HG02970 (cell line): ENCODE results near the gene ZNF385D.

Source experiments
- ATAC-seq: cut with Tn5 transposase; IDR thresholded peaks from one replicate; pipeline ENCODE4 v1.9.1; 2021; ENCODE audit warnings: mild to moderate bottlenecking, moderate library complexity, moderate number of reproducible peaks; ENCODE audit not compliant: unreplicated experiment, low FRiP score

The ZNF385D gene, protein sequence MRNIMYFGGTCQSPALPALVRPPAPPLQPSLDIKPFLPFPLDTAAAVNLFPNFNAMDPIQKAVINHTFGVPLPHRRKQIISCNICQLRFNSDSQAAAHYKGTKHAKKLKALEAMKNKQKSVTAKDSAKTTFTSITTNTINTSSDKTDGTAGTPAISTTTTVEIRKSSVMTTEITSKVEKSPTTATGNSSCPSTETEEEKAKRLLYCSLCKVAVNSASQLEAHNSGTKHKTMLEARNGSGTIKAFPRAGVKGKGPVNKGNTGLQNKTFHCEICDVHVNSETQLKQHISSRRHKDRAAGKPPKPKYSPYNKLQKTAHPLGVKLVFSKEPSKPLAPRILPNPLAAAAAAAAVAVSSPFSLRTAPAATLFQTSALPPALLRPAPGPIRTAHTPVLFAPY

DNA sequence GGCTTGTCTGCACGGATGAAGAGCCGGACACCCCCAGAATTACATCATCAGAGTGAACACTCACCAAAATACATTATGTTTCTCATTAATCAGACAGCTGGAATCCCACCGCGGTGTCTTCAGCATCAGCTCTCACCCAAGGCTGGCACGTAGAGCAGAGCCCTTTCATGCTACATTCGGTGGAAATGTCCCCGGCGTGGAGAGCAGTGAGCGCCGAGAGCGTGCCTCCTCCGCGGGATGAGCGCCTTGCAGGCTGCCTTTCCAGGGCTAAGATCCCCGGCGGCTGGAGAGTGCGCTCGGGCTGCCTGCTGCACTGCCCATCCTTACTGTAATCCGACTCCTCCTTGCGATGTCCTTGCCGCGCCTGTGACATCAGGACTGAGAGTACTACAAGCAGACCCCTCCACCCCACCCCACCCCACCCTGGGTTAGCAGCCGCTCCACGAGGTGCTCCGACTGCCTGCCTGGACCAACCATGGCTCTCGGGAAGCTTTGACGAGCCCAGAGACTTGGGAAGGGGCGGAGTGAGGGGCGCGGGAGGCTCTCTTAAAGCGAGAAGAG is at the start of gene ZNF385D:
TSS of gene ZNF385D (minus strand) at position 380 of the 561 bp plus-strand sequence. CDS start at position 86, 294 bp downstream.
- no peak for ATAC-seq

DNA sequence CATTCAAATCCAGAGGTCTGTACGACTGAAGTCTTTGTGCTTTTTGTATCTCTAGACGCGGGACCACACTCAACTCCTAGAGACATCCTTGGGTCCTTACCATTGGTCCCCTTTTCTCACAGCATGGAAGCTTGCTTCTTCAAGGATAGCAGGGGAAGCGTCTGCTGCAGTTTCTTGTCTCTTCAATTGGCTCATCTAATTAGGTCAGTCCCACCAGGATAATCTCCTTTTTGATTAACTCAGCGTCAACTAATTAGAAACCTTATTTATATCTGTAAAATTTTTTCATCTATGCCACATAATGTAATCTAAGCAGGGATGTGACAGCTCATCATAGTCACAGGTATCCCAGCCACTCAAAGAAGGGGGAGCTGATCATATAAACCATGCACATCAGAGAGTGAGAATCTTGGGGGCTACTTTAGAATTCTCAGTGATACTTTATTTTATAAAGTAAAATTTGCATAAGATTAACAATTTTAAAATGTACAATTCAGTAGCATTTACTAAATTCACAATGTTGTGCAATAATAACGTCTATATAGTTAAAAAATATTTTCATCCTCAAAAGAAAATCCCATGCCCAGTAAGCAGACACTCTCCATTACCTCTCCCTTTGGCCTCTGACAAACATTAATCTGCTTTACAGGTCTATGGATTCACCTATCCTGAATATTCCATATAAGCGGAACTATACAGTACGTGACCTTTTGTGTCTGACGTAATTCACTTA is 47.5 kb upstream of the ZNF385D start:
- ATAC-seq = no peak

DNA sequence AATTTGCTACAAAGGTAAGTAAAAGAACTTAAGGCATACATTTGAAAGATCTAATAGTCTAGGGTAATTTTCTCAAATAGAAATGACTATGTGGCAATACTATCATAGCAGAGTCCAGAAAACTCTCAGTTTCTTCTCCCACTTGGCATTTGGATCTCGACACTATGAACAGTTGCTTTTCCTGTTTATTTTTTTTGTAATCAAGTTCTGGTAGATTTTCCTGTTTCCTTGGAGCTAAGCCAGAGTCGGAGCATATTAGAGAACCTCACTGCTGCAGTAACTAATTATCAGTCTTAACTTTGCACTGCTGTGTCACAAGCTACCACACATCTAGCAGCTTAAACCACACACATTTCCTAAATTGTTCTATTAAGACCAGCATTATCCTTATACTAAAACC is 44.9 kb upstream of the ZNF385D start:
- no peak for ATAC-seq

DNA sequence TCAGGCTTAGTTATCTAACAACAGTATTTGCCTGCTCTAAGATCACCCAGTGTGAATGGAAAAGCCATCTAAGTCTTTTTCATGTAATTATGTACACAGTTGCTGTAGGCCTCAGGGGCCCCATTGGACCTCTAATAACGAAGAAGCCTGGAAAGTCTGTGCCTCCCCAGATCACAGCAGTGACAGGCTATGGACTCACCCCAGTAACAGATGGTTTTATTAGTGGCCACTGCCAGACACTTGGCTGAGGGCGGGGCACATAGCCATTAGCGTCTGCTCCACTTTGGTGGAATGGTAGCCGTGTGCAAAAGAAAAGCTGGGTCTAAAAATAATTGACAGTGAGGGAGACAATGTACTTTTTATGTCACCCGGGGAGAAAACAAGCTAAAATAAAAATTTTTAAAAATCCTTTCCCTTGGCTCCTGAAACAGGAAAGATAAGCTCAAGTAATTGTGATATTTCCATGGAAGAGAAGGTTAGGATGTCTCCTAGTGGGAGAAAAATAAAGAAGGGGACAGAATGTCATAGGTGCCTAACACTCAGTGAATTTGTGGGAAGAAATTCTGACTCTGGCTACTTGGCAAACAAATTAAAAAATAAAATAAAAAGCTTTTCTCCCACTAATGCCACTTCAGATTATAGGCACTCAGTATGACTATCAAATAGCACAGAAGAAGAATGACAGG is 44.3 kb upstream of the ZNF385D start:
- ATAC-seq = no peak

DNA sequence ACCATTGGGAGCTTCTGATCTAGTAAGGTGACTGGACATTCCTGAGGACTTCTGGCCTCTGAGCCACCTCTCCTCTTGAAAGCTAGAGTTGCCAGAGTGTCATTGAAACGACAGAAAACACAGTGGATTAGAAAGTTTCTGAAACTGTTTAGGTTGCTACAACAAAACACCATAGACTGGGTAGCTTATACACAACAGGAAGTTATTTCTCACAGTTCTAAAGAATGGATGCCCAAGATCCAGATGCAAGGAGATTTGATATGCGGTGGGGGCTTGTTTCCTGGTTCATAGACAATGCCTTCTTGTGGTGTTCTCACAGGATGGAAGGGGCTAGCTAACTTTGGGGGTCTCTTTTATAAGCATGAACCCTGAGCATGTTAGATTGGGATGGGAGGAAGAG is 43.3 kb upstream of the ZNF385D start:
- ATAC-seq = no peak

DNA sequence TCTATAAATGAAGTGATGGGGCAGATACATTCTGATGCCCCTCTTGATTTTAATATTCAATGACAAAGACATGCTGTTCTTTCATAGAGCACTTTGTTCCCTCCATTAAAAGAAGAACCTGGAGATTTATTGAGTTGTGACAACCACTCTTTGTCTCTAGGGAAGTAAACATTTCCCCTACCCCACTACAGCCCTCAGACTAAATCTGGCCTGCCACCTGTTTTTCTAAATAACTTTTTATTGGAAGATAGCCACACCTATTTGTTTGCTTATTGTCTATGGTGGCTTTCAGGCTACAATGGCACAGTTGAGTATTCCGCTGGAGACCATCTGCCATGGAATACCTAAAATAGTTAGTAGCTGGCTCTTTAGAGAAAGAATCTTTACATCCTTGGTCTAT is 41.2 kb upstream of the ZNF385D start:
- ATAC-seq = no peak

DNA sequence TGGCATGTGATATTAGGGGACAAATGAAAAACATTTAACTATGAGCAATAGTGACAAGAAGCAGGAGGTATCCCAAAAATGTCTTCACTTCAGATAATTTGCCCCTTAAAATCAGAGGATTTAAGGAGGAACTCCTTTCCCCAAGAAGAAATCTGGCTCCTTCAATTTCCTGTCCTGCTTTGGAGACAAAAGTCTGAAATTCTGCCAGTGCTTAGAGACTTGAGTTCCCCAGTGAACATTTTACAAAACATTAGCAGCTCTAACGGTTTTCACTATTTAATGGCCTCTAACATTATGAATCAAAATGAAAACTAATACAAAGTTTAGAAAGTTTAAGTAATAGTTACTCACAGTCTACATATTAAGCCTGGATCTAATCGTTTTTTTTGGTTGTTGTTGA is 40.3 kb upstream of the ZNF385D start:
- no peak for ATAC-seq

DNA sequence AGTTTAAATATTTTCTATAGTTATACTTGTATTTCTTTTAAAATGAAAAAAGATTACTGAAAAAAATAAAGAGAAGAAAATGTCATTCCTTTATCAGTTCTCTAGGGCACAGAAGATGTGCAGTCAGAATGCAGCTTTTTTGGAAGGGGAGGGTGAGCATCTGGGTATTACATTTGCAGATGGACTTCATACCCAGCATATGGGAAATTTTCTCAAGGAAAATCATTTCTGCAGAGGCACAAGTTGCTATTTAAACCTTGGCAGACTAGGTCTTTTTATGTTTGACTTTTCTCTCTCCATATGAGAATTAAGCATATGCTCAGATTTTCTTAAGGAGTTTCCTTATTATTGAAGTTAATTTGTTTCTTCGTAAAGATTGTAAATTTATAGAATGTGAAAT is 39.5 kb upstream of the ZNF385D start:
- no peak for ATAC-seq

DNA sequence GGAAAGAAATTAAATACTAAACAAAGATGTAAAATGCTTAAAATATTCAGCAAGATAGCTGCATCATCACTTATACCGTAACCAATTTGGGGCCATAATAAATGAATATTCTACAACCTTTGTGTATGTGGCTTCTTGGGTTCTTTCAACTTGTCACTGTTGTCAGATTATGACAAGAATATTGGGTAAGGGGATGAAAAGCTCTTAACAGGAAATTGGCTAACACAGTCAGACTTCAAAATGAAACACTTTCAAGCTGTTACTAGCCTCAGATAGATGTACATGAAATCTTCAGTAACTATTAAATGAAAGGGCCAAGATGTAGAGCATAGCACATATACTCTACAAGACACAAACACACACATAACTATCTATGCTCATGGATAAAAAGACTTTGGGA is 38.7 kb upstream of the ZNF385D start:
- ATAC-seq = no peak

DNA sequence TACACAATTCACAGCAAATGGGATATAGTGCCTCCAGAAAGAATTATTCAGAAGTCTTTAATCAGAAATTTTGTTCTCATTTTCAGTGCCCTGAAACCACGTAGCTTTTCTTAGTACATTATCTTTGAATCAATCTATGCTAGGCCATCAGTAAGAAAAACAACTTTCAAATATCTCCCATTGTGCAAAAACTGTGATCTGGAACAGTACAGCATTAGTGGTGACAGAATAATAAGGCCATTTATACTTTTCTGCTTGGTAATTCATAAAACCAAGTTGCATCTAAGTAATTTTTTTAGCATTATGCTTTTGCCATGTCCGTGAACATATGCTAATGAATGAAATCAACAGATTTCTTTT is 35.4 kb upstream of the ZNF385D start:
- no peak for ATAC-seq

DNA sequence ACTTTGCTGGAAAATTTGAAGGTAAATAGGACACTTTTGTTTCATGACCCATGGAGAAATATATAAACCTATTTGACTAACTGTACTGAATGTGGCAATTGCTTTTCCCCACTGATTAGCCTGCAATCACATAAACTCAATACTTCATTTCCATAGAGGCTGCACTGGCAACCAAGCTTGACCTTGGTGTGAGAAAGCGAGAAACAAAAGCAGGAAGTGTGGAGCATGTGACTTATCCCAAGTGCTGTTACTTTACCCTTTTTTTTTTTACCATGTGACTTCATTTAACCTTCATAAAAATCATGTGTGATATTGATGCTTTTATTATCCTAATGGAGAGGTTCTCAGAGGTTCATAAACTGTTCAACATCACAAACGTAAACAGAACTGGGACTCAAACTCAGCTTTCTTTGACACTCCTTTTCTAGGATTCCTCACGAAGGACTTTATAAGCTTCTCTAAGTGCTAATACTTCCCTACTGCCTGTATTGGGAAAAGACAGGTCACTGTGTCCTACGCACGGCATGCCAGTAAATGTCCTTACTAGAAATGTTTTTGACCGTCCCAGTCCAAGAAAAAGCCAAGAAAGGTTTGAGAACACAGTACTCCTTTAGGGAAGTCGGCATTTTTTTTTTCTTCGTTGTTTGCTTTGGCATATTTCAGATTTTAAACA is 34.9 kb upstream of the ZNF385D start:
- no peak for ATAC-seq

DNA sequence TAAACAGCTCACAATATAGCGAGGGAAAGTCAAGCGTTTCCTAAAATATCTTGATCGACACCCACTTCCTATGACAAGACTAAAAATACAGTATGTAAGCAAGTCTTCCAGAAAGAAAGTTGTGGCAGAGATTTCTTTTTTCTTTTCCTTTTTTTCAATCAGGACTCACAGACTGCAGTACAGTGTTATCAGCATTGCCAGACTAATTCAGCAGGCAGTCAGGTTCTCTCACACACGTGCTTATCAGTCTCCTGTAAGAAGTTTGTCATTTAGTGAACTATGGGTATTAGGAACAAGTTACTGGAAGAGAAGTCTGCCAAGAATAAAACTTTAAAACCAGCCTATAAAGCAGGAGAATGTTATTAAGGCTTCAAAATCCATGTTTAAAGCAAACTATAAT is 32.8 kb upstream of the ZNF385D start:
- no peak for ATAC-seq

DNA sequence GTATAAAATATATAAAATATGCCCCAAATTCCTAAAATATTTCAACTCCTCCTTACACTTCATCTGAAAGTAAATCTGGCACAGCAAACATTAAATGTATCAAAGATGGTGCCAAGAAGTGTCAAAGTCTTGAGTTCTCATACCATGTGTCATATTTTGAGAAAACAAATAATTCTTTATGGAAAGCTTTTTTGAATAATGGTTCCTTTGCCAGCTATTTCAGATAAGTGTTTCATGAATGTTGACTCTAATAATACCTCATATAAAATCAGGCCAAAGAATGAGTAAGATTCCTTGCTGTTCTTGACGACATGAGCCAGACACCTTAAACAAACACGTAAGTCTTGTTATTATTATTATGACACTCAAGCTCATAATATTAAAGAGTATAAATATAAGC is 30.3 kb upstream of the ZNF385D start:
- ATAC-seq = no peak

DNA sequence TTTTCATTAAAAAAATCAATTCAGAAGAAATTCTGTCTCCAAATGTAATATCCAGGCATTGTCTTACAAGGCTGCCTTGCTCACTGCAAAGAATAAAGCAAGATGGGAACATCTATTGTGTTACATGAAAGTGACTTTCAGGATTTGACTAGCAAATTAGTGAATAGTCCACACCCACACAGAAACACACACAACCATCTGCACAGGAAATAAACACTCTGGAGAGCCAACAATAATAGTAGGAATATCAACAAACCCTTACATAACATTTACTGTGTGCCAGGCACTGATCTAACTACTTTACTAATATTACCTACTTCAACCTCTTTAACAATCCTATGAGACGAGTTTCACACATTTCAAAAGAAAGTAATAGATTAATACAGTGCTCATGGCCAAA is 28.9 kb upstream of the ZNF385D start:
- no peak for ATAC-seq

DNA sequence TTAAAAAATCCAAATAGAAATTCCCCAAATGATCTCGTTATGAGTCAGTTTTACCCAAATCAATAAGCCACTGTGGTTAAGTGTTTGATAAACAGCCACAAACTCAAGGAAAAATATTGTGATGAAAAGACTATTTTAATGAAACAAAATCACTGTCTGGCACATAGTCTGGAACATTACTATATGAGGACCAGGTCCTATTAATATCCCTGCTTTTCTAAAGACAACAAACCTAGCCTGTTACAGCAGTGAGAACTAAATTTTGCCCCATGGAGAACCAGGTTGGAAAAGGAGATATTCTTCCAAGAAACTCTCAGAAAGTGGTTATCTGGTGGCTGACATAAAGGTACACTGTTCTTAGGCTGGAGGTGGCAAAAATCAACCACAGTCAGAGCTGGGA is 27.7 kb upstream of the ZNF385D start:
- no peak for ATAC-seq

DNA sequence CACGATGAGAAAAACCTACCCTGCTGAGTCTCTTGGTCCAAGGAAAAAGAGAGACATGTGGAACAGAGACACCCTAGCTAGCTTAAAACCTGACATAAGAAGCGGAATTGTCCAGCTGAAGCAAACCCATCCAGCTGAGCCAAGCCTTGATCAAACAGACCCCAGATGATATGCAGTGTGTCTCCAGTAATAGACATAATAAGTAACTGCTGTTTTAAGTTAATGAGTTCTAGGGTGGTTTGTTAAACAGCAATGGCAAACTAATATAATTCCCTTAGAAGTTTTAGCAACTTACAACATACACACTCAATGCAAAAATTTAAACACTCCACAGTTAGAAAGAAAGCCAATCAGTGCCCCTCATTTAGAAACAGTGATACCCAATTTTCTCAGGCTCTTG is 26.8 kb upstream of the ZNF385D start:
- ATAC-seq = no peak

DNA sequence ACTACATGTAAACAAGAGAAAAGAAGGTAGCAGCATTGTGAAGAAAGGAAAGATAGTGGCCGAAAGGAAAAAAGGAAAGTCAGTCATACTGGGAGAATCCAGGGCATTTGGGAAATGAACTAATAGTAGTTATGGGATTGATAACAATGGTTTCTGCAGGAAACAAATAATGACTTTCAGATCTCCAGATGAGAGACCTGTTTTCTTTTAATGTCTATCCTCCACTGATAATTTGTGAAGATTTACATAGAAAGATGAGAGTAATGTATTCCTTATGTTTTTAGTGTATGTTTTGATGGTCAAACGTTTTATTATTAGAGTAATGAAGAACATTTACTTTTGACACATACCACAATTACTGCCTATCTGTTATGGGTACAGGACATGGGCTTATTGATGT is 15.0 kb upstream of the ZNF385D start:
- ATAC-seq = no peak

DNA sequence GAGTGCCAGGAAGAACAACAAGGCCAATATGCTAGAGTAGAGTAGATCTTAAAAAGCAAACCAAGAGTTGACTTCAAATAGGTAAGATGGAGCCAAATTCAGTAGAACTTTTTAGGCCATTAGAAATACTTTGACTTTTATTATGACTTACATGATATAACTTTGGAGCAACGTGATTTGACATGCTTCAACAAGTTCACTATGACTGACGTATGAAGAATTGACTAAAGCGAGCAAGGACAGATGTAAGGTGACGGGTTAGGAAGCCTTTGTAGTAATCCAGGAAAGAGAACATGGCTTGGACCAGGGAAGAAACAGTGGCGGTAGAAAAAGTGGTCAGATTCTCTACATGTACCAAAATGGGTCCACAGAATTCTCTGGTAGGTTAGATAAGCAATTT is 4.9 kb upstream of the ZNF385D start:
- no peak for ATAC-seq

DNA sequence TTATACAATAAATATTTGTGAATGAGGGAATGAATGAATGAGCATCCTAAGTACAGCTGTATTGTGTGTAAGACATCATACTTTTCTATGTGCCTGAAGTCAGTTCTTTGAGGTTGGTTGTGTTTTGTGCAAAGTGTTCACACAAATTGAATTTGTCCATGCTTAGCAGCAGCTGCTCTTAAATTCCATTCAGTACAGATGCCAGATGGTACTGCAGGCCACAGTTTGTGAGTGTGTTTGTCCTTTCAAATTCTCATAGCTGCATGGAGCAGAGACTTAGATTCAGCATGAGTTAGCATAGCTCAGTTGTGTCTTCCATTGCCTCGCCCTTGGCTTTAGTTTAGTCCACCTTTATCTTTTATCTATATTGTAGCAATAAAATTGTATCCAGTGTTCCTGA is 3.8 kb upstream of the ZNF385D start:
- no peak for ATAC-seq

DNA sequence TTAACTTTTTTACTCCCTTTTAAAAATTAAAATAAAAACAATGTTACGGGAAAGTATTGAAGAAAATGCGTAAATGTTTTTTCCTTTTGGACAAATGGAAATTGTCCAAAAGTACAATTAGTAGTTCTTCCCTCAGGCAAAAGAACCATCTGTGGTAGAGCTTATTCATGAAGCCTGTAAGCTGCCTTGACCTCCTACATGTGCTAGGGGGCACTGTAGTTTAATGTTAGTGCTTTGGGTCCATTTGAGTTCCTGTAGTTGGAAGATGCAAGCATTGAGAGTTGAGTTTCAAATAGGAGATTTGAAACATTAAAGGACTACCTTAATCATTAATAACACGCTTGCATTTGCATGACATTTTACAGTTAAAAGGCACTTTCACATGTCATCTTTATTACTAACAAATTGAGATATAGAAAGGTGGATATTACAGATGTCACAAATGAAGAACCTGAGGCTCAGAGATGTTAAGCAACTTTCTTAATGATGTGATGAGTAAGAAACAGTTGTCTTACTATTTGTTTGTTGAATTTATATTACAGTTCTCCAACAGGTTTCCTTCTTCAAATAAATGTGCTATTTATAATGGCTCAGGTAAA is 1.8 kb upstream of the ZNF385D start:
- ATAC-seq = no peak
